ENCODE results near the gene NOP53. TPM values are rescaled to one million over a fixed set of nuclear protein-coding genes. Genes with fewer than 3 reads are reported as not detected.

NOP53 gene
- total and polyA plus RNA-seq, 3 donors from 2014 or later: 166 to 325 (median 309) TPM

DNA sequence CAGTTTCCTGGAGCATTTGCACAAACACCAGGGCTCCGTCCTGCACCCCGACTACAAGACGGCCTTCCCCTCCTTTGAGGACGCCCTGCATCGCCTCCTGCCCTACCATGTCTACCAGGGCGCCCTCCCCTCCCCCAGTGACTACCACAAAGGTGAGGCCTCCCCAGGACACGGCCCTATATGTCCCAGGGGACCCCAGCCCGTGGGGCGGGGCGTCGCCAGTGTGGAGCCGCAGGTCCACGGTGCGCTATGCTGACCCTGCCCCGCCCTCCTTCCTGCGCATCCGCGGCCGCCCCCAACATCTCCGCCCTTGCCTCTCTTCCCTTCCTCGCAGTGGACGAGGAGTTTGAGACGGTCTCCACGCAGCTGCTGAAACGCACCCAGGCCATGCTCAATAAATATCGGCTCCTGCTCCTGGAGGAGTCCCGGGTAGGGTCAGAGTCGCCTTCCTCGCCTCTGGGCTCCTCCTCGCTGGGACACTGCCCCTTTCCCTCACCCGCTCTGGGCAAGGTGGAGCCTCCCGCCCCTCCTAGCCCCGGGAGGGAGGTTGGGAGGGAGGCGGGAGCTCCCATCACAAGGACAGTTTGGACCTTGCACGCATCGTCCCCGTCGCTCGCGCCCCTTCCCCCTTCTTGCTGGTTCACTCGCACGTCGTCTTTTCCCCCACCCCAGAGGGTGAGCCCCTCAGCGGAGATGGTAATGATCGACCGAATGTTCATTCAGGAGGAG, 46.6 kb upstream of the NOP53 start:
- no peaks in the 10 kb centered on the region for H3K27me3 ChIP-seq
- H3K36me3 ChIP-seq (ENCODE audit: low read depth, missing control alignments): no peaks in the 10 kb centered on the region
- TF ChIP-seq POLR2A (IDR thresholded peaks at IDR 0.05): no peak
- TF ChIP-seq, protein P1, sequence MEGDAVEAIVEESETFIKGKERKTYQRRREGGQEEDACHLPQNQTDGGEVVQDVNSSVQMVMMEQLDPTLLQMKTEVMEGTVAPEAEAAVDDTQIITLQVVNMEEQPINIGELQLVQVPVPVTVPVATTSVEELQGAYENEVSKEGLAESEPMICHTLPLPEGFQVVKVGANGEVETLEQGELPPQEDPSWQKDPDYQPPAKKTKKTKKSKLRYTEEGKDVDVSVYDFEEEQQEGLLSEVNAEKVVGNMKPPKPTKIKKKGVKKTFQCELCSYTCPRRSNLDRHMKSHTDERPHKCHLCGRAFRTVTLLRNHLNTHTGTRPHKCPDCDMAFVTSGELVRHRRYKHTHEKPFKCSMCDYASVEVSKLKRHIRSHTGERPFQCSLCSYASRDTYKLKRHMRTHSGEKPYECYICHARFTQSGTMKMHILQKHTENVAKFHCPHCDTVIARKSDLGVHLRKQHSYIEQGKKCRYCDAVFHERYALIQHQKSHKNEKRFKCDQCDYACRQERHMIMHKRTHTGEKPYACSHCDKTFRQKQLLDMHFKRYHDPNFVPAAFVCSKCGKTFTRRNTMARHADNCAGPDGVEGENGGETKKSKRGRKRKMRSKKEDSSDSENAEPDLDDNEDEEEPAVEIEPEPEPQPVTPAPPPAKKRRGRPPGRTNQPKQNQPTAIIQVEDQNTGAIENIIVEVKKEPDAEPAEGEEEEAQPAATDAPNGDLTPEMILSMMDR (IDR thresholded peaks at IDR 0.05): no peak
- H3K4me1 ChIP-seq: peaks cover 5% of the 10 kb centered on the region
- no peaks in the 10 kb centered on the region for H3K9me3 ChIP-seq
- H3K4me3 ChIP-seq: peak overlapping the region in 1 of 2 donors; percentile 29
- 62 to 65% methylated on average over 40 to 46 of the region's 46 CpGs for WGBS, 2 donors
- intact Hi-C loops (cut with DNase I; ENCODE audit: low total_unique reads): loop anchor here (5.0 kb wide), 1 partner anchor 261 kb away; no protein-coding TSS in a partner anchor
- no peak overlapping the region for H3K27ac ChIP-seq
- no peak for DNase-seq

DNA sequence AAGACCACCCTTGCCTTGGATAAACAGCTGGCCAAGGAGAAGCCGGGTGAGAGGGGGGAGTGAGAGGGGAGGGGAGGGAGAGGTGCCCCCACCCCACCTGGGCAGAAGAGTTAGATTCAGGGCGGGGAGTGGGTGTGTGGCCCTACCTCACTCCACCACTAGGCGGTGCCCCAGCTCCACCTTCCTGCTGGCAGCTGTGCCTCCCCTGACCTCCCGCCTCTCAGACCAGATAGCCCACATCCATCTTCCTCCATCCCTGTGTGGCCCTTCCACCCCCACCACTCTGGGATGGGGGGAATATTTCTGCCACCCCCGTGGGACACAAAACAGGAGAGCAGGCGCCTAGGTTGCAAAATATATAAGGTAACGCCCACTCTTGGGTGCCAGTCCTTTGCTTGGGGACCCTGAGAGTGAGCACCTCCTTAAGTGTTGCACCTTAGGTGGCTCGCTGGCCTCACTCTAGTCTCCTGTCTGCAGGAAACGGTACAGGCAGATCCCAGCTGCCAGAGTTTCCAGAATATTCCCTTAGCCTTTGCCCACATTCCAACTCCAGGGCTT, 45.9 kb upstream of the NOP53 start:
- WGBS, 2 donors: 28 to 40% methylated on average over 9 of the region's 9 CpGs
- no peaks in the 10 kb centered on the region for H3K36me3 ChIP-seq (ENCODE audit: low read depth, missing control alignments)

DNA sequence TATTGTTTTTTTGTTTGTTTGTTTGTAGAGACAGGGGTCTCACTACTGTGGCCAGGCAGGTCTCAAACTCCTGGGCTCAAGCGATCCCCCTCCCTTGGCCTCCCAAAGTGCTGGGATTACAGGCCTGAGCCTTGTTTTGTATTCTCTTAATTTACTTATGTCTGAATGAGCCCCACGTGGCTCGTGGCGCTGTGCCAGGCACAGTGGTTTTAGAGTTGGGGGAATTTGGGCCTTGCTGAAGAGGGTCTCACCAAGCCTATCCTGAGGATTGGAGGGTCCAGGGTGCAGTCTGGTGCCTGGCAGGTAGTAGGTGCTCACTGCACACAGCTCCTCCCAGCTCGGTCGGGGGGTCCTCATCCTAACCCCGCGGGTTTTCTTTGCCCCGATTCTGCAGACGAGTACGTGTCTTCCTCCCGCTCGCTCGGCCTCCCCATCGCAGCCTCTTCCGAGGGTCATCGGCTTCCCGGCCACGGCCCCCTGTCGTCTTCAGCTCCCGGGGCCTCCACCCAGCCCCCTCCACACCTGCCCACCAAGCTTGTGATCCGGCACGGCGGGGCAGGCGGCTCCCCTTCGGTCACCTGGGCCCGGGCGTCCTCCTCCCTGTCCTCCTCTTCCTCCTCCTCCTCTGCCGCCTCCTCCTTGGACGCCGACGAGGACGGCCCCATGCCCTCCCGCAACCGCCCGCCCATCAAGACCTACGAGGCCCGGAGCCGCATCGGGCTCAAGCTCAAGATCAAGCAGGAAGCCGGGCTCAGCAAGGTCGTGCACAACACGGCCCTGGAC, 44.2 kb upstream of the NOP53 start:
- no peak for DNase-seq
- no peak overlapping the region for H3K27ac ChIP-seq
- TF ChIP-seq, protein P1 (IDR thresholded peaks at IDR 0.05): no peak
- no peak for TF ChIP-seq POLR2A (IDR thresholded peaks at IDR 0.05)
- no peaks in the 10 kb centered on the region for H3K9me3 ChIP-seq
- peak overlapping the region in 1 of 2 donors; percentile 23 for H3K4me3 ChIP-seq
- H3K27me3 ChIP-seq: no peaks in the 10 kb centered on the region
- H3K4me1 ChIP-seq: peaks cover 5% of the 10 kb centered on the region
- intact Hi-C loops (cut with DNase I; ENCODE audit: low total_unique reads): no loop called here
- whole genome bisulfite sequencing, 2 donors: 67 to 77% methylated on average over 32 to 43 of the region's 43 CpGs
- no peaks in the 10 kb centered on the region for H3K36me3 ChIP-seq (ENCODE audit: low read depth, missing control alignments)

More for the DNA sequence above, 45.9 kb upstream of the NOP53 start:
- no peaks in the 10 kb centered on the region for H3K9me3 ChIP-seq
- intact Hi-C loops (cut with DNase I; ENCODE audit: low total_unique reads): loop anchor here (5.0 kb wide), 1 partner anchor 262 kb away; no protein-coding TSS in a partner anchor
- H3K4me1 ChIP-seq: peaks cover 5% of the 10 kb centered on the region
- TF ChIP-seq POLR2A (IDR thresholded peaks at IDR 0.05): no peak
- TF ChIP-seq, protein P1 (IDR thresholded peaks at IDR 0.05): peak; percentile 49 to 72 (median 59)
- H3K27me3 ChIP-seq: no peaks in the 10 kb centered on the region
- no peak overlapping the region for H3K27ac ChIP-seq
- no peak overlapping the region for H3K4me3 ChIP-seq
- peak; percentile 80 for DNase-seq

DNA sequence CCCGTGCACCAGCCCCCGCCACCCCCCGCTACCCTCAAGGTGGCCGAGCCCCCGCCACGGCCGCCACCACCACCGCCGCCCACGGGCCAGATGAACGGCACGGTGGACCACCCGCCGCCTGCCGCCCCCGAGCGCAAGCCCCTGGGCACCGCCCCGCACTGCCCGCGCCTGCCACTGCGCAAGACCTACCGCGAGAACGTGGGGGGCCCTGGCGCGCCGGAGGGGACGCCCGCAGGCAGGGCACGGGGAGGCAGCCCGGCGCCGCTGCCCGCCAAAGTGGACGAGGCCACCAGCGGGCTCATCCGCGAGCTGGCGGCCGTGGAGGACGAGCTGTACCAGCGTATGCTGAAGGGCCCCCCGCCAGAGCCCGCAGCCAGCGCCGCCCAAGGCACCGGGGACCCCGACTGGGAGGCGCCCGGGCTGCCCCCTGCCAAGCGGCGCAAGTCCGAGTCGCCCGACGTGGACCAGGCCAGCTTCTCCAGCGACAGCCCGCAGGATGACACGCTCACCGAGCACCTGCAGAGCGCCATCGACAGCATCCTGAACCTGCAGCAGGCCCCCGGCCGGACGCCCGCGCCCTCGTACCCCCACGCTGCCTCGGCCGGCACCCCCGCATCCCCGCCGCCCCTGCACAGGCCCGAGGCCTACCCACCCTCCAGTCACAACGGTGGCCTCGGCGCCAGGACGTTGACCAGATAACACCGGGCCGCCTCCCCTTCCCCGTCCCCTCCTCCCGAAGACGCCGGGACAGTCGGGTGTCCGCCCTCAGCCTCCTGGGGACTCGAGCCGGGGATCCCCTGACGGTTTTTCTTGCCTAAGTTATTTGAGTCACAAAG, 43.4 kb upstream of the NOP53 start:
- DNase-seq: no peak
- Histone ChIP-seq H3K4me1 (peaks cover 5% of the 10 kb centered on the region), H3K27ac (no peak overlapping the region), H3K4me3 (peak overlapping the region in 1 of 2 donors; percentile 23), H3K27me3 (no peaks in the 10 kb centered on the region), H3K9me3 (no peaks in the 10 kb centered on the region), H3K36me3 (ENCODE audit: low read depth, missing control alignments) (no peaks in the 10 kb centered on the region)
- no peak for TF ChIP-seq POLR2A (IDR thresholded peaks at IDR 0.05)
- TF ChIP-seq, protein P1 (IDR thresholded peaks at IDR 0.05): no peak
- WGBS, 2 donors: 71 to 84% methylated on average over 20 to 84 of the region's 91 CpGs
- intact Hi-C loops (cut with DNase I; ENCODE audit: low total_unique reads): no loop called here
